GDM1 (cell line): ENCODE data around the gene OR51E2.

ENCODE experiments used
- DNase-seq: peaks from one replicate; lab custom pipeline; 2025; lab: John Stamatoyannopoulos, UW

Gene OR51E2

DNA sequence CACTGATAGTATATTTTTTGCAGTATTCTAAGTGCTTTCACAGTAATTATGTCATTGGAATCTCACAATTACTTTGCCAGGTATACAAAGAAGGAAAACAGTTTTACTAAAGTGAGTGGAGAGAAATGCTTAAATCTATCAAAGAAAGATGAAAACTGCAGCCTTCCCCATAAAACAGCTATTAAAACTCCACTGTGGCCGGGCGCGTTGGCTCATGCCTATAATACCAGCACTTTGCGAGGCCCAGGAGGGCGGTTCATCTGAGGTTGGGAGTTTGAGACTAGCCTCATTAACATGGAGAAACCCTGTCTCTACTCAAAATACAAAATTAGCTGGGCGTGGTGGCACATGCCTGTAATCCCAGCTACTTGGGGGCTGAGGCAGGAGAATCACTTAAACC, 34.8 kb downstream of the OR51E2 start:
- no peak for DNase-seq

GRCh38 chr11:4658629-4659445, 38.8 kb downstream of the OR51E2 start:
- DNase-seq: no peak

- DNase-seq: no peak
Measured at GRCh38 chr11:4654635-4655369, 42.9 kb downstream of the OR51E2 start.

DNA sequence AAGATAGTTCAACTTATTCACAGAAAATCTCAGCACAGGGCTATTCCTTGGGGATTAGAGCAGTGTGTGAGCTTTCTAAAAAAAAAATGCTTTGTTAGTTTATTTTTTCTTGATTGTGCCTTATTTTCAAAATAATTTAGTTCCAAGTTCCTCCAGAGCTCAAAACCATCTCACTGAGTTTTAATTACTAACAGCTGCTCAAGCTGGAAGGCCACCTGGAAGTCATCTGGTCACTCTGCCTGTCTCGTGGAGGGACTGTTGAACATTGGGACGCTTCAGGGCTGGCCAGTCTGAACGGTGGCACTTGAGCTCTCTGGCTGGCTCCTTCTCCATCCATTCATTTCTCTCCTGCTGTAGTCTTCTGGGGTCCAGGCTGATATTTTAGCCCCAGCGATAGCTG, 49.9 kb downstream of the OR51E2 start:
- DNase-seq: no peak

DNA sequence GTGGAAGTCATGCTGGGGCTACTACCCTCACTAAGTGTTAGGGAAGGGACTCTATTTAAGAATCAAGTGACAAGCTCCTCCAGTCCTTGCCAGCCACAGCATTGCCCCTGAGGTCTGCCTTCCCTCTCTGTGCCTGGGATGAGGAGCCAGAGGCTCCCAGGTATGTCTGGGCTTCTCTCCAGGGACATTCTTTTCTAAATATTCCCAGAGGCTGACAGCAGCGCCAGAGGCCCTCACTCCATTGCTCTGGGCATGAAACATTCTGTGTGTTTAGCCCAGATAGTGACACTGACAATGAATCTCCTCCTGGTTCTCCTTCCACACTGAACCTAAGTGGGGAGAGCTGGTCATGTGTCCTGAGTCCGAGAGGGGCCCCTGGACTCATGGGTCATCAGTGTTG, 51.7 kb downstream of the OR51E2 start:
- DNase-seq: no peak

- no peak for DNase-seq
Measured at GRCh38 chr11:4644233-4644632, 53.4 kb downstream of the OR51E2 start.

- DNase-seq: no peak
Measured at GRCh38 chr11:4643682-4644081, 54.0 kb downstream of the OR51E2 start, which contains the start of gene OR51E1. Gene OR51E1, plus strand, starts transcription at chr11:4643982. Its CDS starts 8,545 bp downstream, at chr11:4652527.

- DNase-seq: no peak
Measured at GRCh38 chr11:4643076-4643475, 54.6 kb downstream of the OR51E2 start.

DNA sequence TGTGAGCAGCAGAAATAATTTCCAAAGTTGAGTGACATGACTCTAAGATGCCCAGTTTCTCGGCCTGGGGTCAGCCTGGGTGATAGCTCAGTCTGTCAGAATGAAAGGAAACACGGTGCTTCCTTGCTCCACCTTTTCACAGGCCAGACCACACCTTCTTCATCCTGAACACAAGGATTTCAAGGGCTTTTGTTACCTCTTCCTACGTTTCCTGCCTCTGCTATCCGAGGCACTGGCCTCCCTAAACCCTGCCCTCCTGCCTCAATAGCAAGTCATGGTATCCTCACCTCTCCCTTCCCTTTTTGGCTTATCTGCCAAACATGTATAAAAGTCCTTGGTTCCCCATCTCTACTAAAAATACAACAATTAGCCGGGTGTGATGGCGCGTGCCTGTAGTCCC, 55.6 kb downstream of the OR51E2 start:
- no peak for DNase-seq

DNA sequence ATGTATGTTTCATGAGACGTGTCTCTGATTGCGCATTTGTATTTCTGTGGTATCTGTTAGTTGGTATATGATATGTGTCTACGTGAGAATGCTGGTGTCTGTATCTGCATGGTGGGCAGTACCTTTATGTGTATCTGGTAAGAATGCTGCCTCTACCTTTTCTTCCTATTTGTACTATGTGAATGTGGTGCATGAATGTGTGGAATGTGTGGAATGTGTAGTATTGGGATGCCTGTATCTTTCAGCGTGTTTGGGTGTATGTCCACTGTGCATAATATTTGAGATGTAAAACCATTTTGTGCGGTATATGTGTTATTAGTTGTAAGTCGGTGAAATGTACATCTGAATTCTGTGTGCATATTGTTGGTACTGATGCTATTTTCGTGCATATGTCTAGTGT, 56.2 kb downstream of the OR51E2 start:
- no peak for DNase-seq

DNA sequence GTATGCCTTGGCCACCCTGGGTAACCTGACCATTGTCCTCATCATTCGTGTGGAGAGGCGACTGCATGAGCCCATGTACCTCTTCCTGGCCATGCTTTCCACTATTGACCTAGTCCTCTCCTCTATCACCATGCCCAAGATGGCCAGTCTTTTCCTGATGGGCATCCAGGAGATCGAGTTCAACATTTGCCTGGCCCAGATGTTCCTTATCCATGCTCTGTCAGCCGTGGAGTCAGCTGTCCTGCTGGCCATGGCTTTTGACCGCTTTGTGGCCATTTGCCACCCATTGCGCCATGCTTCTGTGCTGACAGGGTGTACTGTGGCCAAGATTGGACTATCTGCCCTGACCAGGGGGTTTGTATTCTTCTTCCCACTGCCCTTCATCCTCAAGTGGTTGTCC, 57.7 kb downstream of the OR51E2 start:
- no peak for DNase-seq

GRCh38 chr11:4637662-4638047, 60.0 kb downstream of the OR51E2 start:
- DNase-seq: no peak

DNA sequence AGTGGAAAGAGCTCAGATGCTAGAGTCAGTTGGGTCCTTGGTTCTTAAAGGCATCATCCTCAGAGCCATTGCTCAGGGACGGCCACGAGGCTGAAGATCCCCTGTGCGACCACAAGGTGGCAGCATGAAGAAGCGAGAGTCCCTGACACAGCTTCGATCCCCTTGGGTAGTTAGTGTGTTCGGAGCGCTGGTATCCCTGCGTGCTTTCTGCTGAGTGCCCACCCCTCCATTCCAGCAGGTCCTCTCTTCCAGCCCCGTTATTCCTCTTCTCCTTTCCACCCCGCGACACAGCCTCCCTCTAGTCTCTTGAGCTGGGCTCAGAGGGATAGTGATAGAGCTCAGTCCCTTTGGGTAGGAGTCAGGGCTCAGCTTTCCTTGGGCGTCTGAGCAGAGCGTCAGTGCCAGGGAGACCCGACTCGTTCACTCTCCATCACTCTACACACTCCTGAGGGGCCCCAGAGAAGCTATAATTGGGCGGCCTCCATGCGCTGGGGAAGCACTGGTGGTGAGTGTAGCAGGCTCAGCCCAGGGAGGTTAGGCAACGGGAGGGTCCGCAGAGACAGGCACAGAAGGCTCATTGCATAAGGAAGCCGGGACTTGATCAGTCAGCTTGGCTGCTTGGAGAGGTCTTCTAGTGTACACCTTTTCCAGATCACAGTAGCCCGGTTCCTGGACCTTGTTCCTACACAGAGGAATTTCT, 60.5 kb downstream of the OR51E2 start, which contains the start of gene OR51D1:
OR51D1 (plus strand) TSS at position 516 of the 700 bp plus-strand sequence. CDS start 2,314 bp downstream, outside the sequence.
- peak; percentile 35 for DNase-seq

- DNase-seq: no peak
Measured at GRCh38 chr11:4636136-4636535, 61.5 kb downstream of the OR51E2 start.
